ENCODE results near the gene SCD5.

Gene SCD5

DNA sequence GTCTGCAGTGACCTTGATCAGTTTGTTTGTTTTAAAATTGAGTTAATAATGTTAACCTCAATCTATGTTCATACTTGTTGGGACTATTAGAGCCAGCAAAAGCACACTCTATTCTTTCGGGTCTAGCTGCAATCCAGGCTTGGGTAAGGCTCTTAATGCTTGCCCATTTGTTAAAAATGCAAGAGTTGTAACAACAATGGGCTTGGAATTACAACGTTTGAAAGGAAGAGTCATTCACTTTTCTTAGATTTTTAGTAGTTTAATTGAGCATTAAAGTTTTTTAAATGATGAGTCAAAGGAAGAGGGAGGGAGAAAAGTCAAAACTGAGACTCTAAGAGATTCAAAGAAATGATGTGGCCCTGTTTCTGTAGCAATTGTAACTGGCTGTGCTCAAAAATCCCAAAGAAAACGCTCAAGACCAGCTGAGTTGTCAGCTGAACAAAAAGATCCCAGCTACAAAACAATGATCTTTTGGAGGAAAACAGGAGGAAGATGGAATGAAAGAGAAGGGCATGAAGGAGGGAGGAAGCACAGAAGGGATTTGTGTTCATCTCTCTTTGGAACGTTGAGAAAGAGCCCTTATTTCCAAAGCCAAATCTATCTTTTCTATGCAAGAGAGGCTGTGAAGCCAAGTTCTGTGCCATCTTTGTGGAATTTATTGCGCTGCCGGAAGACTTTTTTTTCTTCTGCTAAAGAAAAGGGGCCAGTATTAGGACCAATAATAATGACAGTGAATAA is 5.5 kb downstream of the SCD5 start:
- DNase-seq = no peak

GRCh38 chr4:82791179-82791578 is 7.4 kb downstream of the SCD5 start:
- no peak for DNase-seq

DNA sequence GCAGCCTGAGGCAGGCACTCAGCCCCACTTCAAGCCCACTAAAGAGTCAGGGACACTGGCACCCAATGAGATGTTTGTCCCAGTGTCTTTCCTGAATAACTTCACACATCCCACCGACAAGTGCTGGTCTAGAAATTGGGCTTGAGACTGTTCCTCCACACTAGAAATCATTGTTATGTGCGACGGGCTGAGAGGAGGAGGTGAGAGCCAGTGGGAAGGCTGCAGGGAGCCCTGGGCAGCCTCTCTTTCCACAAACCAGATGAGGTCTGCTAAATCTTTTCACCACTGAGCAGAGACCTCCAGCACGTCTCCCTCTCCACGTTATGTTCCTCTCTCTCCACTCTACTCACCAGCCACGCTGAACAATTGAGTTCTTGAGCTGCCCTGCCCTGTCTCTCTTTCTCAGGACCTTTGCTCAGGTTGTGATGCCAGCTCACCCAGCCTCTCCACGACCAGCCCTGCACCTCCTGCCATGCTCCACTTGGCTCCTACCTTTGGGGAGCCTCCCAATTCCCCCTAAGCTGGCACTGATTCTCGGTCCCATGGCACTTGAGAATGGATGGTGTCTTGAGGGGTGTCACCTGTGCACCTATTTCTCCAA is 8.4 kb downstream of the SCD5 start:
- peak; percentile 41 for DNase-seq

DNA sequence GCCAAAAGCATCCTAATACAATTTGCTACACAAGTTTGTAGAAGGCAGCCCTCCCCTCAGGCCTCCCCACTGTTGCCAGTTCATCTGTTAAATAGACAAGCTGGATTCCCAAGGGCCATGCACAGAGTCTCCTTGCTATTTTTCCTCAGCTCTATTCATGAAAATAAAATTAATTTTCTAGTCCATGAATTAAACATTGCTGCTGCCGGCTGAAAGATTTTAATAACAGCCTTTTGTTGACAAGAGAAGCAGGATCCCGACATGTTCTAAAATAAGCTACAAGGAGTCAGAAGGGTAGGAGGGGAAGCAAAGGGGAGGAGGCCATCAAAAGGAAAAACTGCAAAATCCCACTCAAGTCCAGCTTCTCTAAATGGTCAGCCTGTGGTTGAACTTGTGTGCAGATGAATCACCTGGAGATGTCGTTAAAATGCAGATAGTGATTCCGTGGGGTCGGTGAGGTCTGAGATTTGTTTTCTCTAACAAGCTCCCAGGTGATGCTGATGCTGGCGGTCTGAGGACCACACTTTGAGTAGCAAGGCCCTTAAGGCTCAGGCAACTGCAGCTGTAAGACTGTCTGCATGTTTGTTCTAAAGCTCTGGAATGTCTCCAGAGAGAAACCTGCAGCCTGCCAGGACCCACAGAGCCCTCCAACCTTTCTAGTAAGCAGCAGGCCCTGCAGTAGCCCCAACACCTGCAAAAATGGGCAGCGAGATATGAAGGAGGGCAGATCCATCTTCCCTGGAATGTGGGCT is 9.4 kb downstream of the SCD5 start:
- peak; percentile 51 for DNase-seq

GRCh38 chr4:82787342-82787741 is 11.3 kb downstream of the SCD5 start:
- no peak for DNase-seq

- DNase-seq = no peak
Measured at GRCh38 chr4:82786828-82787227, 11.8 kb downstream of the SCD5 start.

DNA sequence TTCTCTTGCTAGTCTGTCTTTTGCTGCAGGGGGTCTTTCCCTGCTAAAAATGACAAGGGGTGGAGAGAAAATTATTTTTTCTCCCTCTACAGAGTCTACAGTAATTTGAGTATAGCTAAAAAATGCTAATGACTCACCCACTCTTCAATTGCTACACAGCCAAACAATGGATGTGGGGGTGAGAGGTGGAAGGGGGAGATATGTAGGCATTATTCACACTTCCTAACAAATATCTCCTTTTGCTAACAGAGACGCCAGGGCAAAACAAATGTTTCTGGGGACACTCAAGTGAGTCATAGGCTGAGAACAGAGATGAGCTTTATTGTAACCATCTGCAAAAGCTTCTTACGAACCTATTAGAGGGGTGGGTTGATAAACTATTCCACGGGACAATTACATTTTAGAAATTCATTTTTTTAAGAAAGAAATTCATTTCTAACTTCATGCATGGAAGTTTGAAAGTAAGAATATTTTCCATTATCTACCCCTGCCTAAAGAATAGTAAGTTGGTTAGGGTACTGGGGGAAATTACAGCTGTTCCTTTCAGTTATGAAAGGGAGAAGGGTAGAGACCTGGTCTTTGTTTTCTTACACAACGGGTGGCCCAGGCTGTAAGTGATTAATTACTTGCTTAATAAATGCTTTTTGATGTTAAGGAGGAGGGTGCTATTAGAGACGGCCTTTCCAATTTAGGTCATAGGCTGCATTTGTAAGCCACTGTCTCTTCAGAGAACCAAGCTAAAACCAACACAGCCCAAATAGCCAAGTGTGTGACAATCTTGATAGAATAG is 12.8 kb downstream of the SCD5 start:
- no peak for DNase-seq

- no peak for DNase-seq
Measured at GRCh38 chr4:82784681-82785610, 13.7 kb downstream of the SCD5 start.

- peak; percentile 77 for DNase-seq
Measured at GRCh38 chr4:82782626-82783345, 15.8 kb downstream of the SCD5 start.

- DNase-seq = no peak
Measured at GRCh38 chr4:82780752-82781231, 17.8 kb downstream of the SCD5 start.

DNA sequence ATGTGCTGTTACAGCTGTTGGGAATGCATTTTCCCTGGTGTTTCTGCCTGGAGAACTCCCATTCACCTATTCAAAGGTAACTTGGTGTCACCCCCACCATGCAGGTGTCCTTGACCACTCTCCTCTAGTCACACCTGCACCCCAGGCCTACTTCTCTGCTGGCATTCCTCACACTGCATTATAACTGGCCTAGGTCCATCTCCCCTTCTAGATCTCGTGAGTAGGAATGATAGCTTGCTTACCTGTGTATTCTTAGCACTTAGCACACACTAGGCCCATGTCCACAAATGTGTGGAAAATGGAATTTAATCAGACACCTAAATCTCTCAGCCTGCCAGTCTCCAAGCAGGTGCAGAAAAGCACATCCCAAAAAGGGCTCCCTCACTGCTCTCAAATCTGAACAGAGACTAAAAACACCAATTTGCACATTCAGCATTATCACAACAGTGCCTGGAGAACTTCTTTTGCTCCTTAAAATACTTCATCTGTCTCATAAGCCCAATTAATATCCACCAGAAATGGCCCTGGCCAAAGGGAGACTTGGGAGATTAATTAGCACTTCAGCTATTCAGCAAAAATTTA is 18.3 kb downstream of the SCD5 start:
- DNase-seq = no peak

DNA sequence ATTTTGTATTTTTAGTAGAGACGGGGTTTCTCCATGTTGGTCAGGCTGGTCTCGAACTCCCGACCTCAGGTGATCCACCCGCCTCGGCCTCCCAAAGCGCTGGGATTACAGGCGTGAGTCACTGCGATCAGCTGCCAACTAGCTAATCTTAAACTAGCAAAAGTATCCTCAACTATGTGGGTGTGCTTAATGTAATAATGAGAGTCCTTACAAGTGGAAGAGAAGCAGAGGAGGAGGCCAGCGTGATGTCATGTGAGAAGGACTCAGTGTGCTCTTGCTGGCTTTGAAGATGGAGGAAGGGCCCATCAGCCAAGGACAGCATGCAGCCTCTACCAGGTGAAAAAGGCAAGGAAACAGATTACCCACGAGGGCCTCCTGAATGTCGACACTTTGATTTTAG is 19.6 kb downstream of the SCD5 start:
- no peak for DNase-seq

GRCh38 chr4:82777857-82778525 is 20.6 kb downstream of the SCD5 start:
- DNase-seq = no peak

- peak; percentile 47 for DNase-seq
Measured at GRCh38 chr4:82776925-82777542, 21.6 kb downstream of the SCD5 start.

- peak; percentile 30 for DNase-seq
Measured at GRCh38 chr4:82775243-82775642, 23.4 kb downstream of the SCD5 start.

- no peak for DNase-seq
Measured at GRCh38 chr4:82774711-82775171, 23.9 kb downstream of the SCD5 start.

- no peak for DNase-seq
Measured at GRCh38 chr4:82773057-82773456, 25.5 kb downstream of the SCD5 start.

- peak; percentile 7 for DNase-seq
Measured at GRCh38 chr4:82770607-82771006, 28.0 kb downstream of the SCD5 start.

DNA sequence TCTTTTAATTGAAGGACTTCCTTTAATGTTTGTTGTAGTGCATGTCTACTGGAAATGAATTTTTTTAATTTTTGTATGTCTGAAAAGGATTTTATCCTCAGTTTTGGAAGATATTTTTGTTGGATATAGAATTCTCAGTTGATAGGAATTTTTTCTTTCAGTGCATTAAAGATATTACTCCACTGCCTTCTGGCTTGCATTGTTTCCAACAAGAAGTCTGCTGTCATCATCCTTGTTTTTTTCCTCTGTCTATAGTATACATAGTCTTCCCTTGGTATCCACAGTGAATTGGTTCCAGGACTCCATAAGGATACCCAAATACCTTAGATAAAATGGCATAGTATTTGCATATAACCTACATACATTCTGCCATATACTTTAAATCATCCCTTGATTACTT is 33.5 kb downstream of the SCD5 start:
- no peak for DNase-seq

DNA sequence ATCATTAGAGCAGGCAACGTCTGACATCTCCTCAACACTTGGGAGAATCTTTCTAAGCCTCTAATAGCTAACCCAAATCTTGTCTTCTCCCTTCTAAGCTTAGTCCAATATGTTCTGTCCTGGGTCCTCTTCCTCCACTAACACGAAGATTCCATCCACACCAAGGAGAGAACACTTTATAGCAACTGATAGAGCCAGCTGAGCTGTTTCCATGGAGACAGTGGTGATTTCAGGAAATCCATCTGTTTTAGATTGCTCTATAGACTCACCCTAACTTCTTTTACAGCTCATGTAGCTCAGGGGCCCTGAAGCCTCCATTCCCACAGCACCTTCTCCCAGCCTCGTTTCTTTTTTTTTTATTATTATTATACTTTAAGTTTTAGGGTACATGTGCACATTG is 37.4 kb downstream of the SCD5 start:
- no peak for DNase-seq
